Endodermal cell (in vitro differentiated cells): Measurements from ENCODE around the gene CRY1. TPM values are rescaled to one million over a fixed set of nuclear protein-coding genes. Genes with fewer than 3 reads are reported as not detected.

ENCODE experiments used
- DNase-seq: peaks from one replicate; pipeline ENCODE4 v3.0.0-alpha.2; 2017
- H3K27ac ChIP-seq: 2 replicates; pipeline ENCODE4 v1.5.1; 2013; ENCODE audit warnings: mild to moderate bottlenecking, low read depth, low read length, moderate library complexity
- H3K27me3 ChIP-seq: 2 replicates; pipeline ENCODE4 v1.6.1; 2013; ENCODE audit warnings: mild to moderate bottlenecking, low read length, moderate library complexity; ENCODE audit not compliant: insufficient read depth, control insufficient read depth, poor library complexity, severe bottlenecking
- H3K36me3 ChIP-seq: 2 replicates; pipeline ENCODE4 v1.7.0; 2013; ENCODE audit warnings: mild to moderate bottlenecking, low read length, moderate library complexity; ENCODE audit not compliant: control insufficient read depth, insufficient read depth
- H3K4me1 ChIP-seq: one replicate; pipeline ENCODE4 v1.7.0; 2013; ENCODE audit warnings: low read length; ENCODE audit not compliant: control insufficient read depth, insufficient read depth
- H3K4me3 ChIP-seq: 2 replicates; pipeline ENCODE4 v1.5.1; 2013; ENCODE audit warnings: mild to moderate bottlenecking, low read length, moderate library complexity
- H3K9ac ChIP-seq: 2 replicates; pipeline ENCODE4 v1.6.1; 2013; ENCODE audit warnings: mild to moderate bottlenecking, low read length, moderate library complexity; ENCODE audit not compliant: poor library complexity, severe bottlenecking; ENCODE audit errors: extremely low read depth
- H3K9me3 ChIP-seq: 2 replicates; pipeline ENCODE4 v1.6.1; 2013; ENCODE audit warnings: mild to moderate bottlenecking, low read length, moderate library complexity; ENCODE audit not compliant: control insufficient read depth
- H3K27ac Mint-ChIP-seq: 2 replicates; pipeline ENCODE4 v1.8.0; 2020; ENCODE audit warnings: mixed read lengths
- H3K27me3 Mint-ChIP-seq: 2 replicates; pipeline ENCODE4 v1.8.0; 2021; ENCODE audit warnings: mild to moderate bottlenecking, mixed read lengths; ENCODE audit not compliant: insufficient read depth
- H3K36me3 Mint-ChIP-seq: 2 replicates; pipeline ENCODE4 v1.8.0; 2020; ENCODE audit warnings: low read depth, mixed read lengths
- H3K4me1 Mint-ChIP-seq: 2 replicates; pipeline ENCODE4 v1.8.0; 2020; ENCODE audit warnings: mixed read lengths
- H3K4me3 Mint-ChIP-seq: 2 replicates; pipeline ENCODE4 v1.8.0; 2020; ENCODE audit warnings: mild to moderate bottlenecking, moderate library complexity, mixed read lengths
- H3K9me3 Mint-ChIP-seq: 2 replicates; pipeline ENCODE4 v1.8.0; 2020; ENCODE audit warnings: mild to moderate bottlenecking, mixed read lengths
- CTCF ChIP-seq: fragments of 200-600 bp; sonication (generic); conservative IDR thresholded peaks from 2 replicates; pipeline ENCODE4 v1.5.0; 2021; ENCODE audit warnings: antibody characterized with exemption, mild to moderate bottlenecking
- WGBS, 2 experiments: methylation state at CpG; one replicate each; pipeline versions ENCODE4 v1.1.5 to v1.1.7; 2013; ENCODE audit warnings: missing lambda C conversion rate in 2 of 2, mixed read lengths in 1 of 2; ENCODE audit not compliant: insufficient coverage in 1 of 2, insufficient read length in 1 of 2; 5-methylcytosine and 5-hydroxymethylcytosine counted together
- total RNA-seq, 2 donors: library from RNA; stranded (reverse); fragmentation: NEBNext Ultra II Directional in 1 of 2; extraction: Animal tissue kit (Norgen Biotek cat#: 25700) in 1 of 2; gene quantifications; 2 replicates in 1 of 2; 3 replicates in 1 of 2; pipeline ENCODE4 v1.2.1, GENCODE V29; 2021

The CRY1 gene
- total RNA-seq, 2 donors from 2014 or later, result 29.9 to 33.4 TPM

- Histone ChIP-seq H3K27ac (no peak overlapping the region), H3K4me1 (no peaks in the 10 kb centered on the region), H3K27me3 (no peaks in the 10 kb centered on the region), H3K36me3 (peaks cover 53% of the 10 kb centered on the region), H3K4me3 (no peak overlapping the region), H3K9ac (no peak overlapping the region), H3K9me3 (no peaks in the 10 kb centered on the region)
- Mint-ChIP-seq H3K4me1 (no peaks in the 10 kb centered on the region), H3K36me3 (peaks cover 42% of the 10 kb centered on the region), H3K27me3 (no peaks in the 10 kb centered on the region), H3K27ac (no peak overlapping the region), H3K4me3 (no peak overlapping the region), H3K9me3 (no peaks in the 10 kb centered on the region)
- WGBS, 2 experiments, result 88 to 95% methylated on average over 2 of the region's 2 CpGs
- no peak for DNase-seq
- no peak for TF ChIP-seq CTCF
Observed at GRCh38 chr12:106994579-106995220, 98.6 kb downstream of the CRY1 start.

GRCh38 chr12:106987846-106988245 is 105.5 kb downstream of the CRY1 start:
- H3K27ac ChIP-seq, result no peak overlapping the region
- H3K9ac ChIP-seq, result no peak overlapping the region
- H3K9me3 ChIP-seq, result no peaks in the 10 kb centered on the region
- 40 to 81% methylated on average over 1 to 6 of the region's 6 CpGs for WGBS, 2 experiments
- Mint-ChIP-seq H3K4me3 (peak overlapping the region; percentile 84), H3K4me1 (peaks cover 25% of the 10 kb centered on the region), H3K36me3 (peaks cover 28% of the 10 kb centered on the region), H3K27me3 (no peaks in the 10 kb centered on the region), H3K9me3 (no peaks in the 10 kb centered on the region), H3K27ac (no peak overlapping the region)
- peak overlapping the region; percentile 98 for H3K4me3 ChIP-seq
- no peaks in the 10 kb centered on the region for H3K27me3 ChIP-seq
- DNase-seq, result peak; percentile 70
- TF ChIP-seq CTCF, result no peak
- H3K4me1 ChIP-seq, result no peaks in the 10 kb centered on the region
- peaks cover 25% of the 10 kb centered on the region for H3K36me3 ChIP-seq

GRCh38 chr12:106986625-106987389 is 106.5 kb downstream of the CRY1 start, which contains the start of gene MTERF2:
MTERF2 (minus strand) TSS chr12:106987146; CDS start chr12:106978714, 8,432 bp downstream.
- peak within 1 kb of the TSS; percentile 84 for H3K4me3 Mint-ChIP-seq
- peak within 1 kb of the TSS; percentile 72 for H3K27ac ChIP-seq
- 2 to 6% methylated on average over 17 to 50 of the region's 50 CpGs for WGBS, 2 experiments
- peak within 1 kb of the TSS; percentile 98 for H3K4me3 ChIP-seq
- peak within 1 kb of the TSS; percentile 77 for H3K9ac ChIP-seq
- H3K27me3 ChIP-seq, result no peaks in the 10 kb centered on the region
- H3K9me3 Mint-ChIP-seq, result no peaks in the 10 kb centered on the region
- peaks cover 30% of the 10 kb centered on the region for H3K36me3 Mint-ChIP-seq
- H3K27ac Mint-ChIP-seq, result peak within 1 kb of the TSS; percentile 93
- H3K27me3 Mint-ChIP-seq, result no peaks in the 10 kb centered on the region
- TF ChIP-seq CTCF, result peak; percentile 11
- peak; percentile 100 for DNase-seq
- H3K4me1 ChIP-seq, result no peaks in the 10 kb centered on the region
- H3K9me3 ChIP-seq, result no peaks in the 10 kb centered on the region
- peaks cover 17% of the 10 kb centered on the region for H3K36me3 ChIP-seq
- H3K4me1 Mint-ChIP-seq, result peaks cover 25% of the 10 kb centered on the region
